Cardiac muscle cell (in vitro differentiated cells and primary cell): ENCODE measurements around the gene BCDIN3D. TPM values are rescaled to one million over a fixed set of nuclear protein-coding genes. Genes with fewer than 3 reads are reported as not detected.
"Not testable (repeated sequence)": the region's sequence is repeated elsewhere in the genome, so short reads cannot be mapped to it uniquely, and the experiment has no call there.

Experiments
- DNase-seq, 2 donors: peaks; one replicate each; pipeline versions ENCODE4 v3.0.0 to v3.0.0-alpha.2; 2010 to 2017; ENCODE audit warnings: low read depth in 1 of 2, low spot score in 1 of 2
- H3K27ac ChIP-seq: fragments of 200-600 bp; sonication (generic); 2 replicates; pipeline ENCODE4 v1.5.1; 2016
- H3K27me3 ChIP-seq: fragments of 200-600 bp; sonication (generic); 2 replicates; pipeline ENCODE4 v1.6.0; 2016; ENCODE audit warnings: control low read depth
- H3K36me3 ChIP-seq: fragments of 200-600 bp; sonication (generic); 2 replicates; pipeline ENCODE4 v1.5.1; 2016; ENCODE audit warnings: control low read depth
- H3K4me1 ChIP-seq: fragments of 200-600 bp; sonication (generic); 2 replicates; pipeline ENCODE4 v1.8.1; 2017; ENCODE audit warnings: low read depth, mild to moderate bottlenecking, mixed run types
- H3K4me3 ChIP-seq: fragments of 200-600 bp; sonication (generic); 2 replicates; pipeline ENCODE4 v1.5.1; 2016; ENCODE audit warnings: mild to moderate bottlenecking
- H3K9me3 ChIP-seq: fragments of 200-600 bp; sonication (generic); 2 replicates; pipeline ENCODE4 v1.5.1; 2017; ENCODE audit warnings: low read depth, mild to moderate bottlenecking, control low read depth
- polyA plus RNA-seq: library from polyadenylated mRNA; unstranded; fragments of >200 nt; fragmentation: Nextera tagmentation; extraction: Ambion mirVana; gene quantifications from 2 replicates; pipeline ENCODE4 v1.2.1, GENCODE V29; 2016
- total RNA-seq: library from RNA; depleted of rRNA; stranded (reverse); fragments of >200 nt; gene quantifications from 2 replicates; pipeline ENCODE4 v1.2.3, GENCODE V29; 2016
- TF ChIP-seq, protein P1 (sequence below): IDR thresholded peaks from 2 replicates; pipeline ENCODE4 v1.5.1; 2012; ENCODE audit warnings: low read depth, mild to moderate bottlenecking, low read length

Gene BCDIN3D
- total and polyA plus RNA-seq, 2 experiments from 2014 or later: 5.9 to 8.9 TPM

DNA sequence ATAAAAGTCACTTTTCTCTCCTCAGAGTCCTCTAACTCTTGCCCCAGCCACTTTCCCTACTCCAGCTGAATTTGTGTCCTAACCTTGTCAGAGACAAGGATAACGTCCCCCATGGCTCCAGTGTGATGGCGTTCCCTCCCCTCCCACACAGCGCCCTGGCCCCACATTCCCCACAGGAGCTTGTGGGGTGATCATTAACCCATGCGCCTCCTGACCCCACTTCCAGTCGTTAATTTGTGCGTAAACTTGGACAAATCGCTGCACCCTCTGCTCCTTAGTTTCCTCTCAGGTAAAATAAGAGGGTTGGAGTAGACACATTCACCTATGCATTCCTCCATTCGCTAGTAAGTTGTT, 22.9 kb upstream of the BCDIN3D start:
- Histone ChIP-seq H3K36me3 (no peaks in the 10 kb centered on the region), H3K4me3 (no peak overlapping the region), H3K9me3 (no peaks in the 10 kb centered on the region), H3K27me3 (no peaks in the 10 kb centered on the region), H3K4me1 (peaks cover 27% of the 10 kb centered on the region), H3K27ac (no peak overlapping the region)
- TF ChIP-seq, protein P1, sequence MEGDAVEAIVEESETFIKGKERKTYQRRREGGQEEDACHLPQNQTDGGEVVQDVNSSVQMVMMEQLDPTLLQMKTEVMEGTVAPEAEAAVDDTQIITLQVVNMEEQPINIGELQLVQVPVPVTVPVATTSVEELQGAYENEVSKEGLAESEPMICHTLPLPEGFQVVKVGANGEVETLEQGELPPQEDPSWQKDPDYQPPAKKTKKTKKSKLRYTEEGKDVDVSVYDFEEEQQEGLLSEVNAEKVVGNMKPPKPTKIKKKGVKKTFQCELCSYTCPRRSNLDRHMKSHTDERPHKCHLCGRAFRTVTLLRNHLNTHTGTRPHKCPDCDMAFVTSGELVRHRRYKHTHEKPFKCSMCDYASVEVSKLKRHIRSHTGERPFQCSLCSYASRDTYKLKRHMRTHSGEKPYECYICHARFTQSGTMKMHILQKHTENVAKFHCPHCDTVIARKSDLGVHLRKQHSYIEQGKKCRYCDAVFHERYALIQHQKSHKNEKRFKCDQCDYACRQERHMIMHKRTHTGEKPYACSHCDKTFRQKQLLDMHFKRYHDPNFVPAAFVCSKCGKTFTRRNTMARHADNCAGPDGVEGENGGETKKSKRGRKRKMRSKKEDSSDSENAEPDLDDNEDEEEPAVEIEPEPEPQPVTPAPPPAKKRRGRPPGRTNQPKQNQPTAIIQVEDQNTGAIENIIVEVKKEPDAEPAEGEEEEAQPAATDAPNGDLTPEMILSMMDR: no peak
- DNase-seq: no peak

DNA sequence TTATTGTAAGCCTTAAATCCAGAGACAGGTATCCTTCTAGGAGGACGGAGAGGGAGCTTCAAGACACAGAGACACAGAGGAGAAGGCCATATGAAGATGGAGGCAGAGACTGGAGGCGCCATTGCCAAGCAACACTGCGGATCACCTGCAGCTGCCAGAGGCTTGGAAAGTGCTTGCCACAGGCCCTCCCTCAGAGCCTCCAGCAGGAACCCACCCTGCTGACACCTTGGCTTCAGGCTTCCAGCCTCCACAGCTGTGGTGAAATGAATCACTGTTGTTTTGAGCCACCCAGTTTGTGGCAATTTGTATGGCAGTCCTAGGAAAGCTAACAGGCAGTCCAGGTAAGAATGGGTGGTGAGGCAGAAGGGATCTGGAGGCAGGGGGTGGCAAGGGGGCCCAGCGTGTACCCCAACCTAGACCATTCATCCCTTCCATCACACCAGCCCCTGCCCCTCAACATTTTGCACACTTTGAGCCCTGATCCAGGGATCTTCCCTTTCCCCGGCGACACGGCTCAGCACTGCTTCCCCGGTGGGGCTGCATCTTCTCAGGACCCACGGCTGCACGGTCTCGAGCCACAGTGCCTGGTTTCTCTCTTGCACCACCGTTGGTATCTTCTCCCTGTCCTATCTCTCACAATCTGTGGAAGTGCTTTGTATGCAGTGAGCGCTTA, 22.3 kb upstream of the BCDIN3D start:
- no peak for DNase-seq
- H3K27me3 ChIP-seq: no peaks in the 10 kb centered on the region

DNA sequence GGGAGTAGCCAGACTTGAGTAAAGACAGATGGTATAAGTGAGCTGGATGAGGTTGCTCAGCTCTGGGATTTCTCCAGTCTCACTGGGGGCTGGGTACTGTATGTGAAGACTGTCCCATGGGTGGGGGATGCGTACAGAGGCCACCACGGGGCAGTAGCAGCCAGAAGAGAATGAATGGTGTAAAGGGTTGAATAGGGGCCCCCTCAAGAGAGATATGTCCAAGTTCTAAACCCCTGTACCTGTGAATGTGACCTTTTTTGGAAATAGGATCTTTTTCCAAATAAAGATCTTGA, 21.8 kb upstream of the BCDIN3D start:
- DNase-seq: no peak
- Histone ChIP-seq H3K4me3 (no peak overlapping the region), H3K9me3 (no peaks in the 10 kb centered on the region), H3K27me3 (no peaks in the 10 kb centered on the region), H3K27ac (no peak overlapping the region), H3K4me1 (peaks cover 18% of the 10 kb centered on the region), H3K36me3 (no peaks in the 10 kb centered on the region)
- TF ChIP-seq, protein P1: no peak

More for the DNA sequence above, 22.3 kb upstream of the BCDIN3D start:
- Histone ChIP-seq H3K4me1 (peaks cover 23% of the 10 kb centered on the region), H3K36me3 (no peaks in the 10 kb centered on the region), H3K9me3 (no peaks in the 10 kb centered on the region), H3K27ac (no peak overlapping the region), H3K4me3 (no peak overlapping the region)
- TF ChIP-seq, protein P1: no peak

DNA sequence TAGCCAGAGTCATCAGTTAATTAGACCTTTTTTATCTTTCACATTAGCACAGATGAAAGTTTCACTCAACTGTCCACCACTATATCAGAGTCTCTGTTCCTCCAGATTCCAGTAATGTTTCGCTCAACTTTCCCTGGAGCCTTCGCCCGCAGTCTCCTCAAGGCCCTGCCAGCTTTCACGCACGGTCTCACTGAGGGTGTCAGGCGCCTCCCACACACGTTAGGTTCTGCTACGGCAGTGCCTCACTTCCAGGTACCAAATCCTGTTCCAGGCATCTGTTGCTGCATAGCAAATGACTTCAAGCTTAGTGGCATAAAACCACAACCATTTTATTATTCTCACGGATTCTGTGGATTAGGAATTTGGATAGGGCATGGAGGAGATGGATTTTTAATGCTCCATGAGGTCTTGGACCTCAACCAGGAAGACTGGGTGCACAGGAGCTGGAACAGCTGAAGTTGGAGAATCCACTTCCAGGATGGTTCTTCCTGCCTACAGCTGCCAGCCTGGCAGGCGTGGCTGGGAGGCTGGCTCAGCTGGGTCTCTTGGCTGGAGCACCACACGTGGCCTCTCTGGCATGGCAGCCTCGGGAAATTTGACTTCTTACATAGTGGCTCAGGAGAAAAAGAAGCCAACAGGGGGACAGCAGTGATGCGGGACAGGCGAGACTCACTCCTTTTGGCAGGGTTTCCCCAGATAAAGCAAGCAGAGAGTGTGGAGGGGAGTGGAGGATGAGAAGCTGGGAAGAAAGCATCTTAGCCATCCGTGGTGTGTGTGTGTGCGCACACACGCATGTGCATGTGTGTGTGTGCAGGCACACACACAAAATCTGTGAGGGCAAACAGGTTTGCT, 21.3 kb upstream of the BCDIN3D start:
- Histone ChIP-seq H3K4me3 (no peak overlapping the region), H3K27me3 (no peaks in the 10 kb centered on the region), H3K27ac (no peak overlapping the region), H3K9me3 (no peaks in the 10 kb centered on the region), H3K4me1 (peaks cover 12% of the 10 kb centered on the region), H3K36me3 (no peaks in the 10 kb centered on the region)
- TF ChIP-seq, protein P1: no peak
- no peak for DNase-seq

DNA sequence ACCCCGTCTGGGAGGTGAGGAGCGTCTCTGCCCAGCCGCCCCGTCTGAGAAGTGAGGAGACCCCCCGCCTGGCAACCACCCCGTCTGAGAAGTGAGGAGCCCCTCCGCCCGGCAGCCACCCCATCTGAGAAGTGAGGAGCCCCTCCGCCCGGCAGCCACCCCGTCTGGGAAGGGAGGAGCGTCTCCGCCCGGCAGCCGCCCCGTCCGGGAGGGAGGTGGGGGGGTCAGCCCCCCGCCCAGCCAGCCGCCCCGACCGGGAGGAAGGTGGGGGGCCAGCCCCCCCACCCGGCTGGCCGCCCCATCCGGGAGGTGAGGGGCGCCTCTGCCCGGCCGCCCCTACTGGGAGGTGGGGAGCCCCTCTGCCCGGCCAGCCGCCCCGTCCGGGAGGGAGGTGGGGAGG, 18.0 kb upstream of the BCDIN3D start:
- H3K9me3 ChIP-seq, H3K27ac ChIP-seq, DNase-seq, H3K36me3 ChIP-seq, H3K4me3 ChIP-seq, H3K27me3 ChIP-seq, H3K4me1 ChIP-seq: not testable (repeated sequence)

DNA sequence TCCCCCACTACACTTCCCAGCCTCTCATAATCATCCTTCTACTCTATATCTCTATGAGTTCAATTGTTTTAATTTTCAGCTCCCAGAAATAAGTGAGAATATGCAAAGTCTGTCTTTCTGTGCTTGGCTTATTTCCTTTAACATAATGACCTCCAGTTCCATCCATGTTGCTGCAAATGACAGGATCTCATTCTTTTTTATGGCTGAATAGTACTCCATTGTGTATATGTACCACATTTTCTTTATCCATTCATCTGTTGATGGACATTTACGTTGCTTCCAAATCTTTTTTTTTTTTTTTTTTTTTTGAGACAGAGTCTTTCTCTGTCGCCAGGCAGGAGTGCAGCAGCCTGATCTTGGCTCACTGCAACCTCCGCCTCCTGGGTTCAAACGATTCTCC, 13.0 kb upstream of the BCDIN3D start:
- H3K4me3 ChIP-seq, DNase-seq, H3K9me3 ChIP-seq, H3K27ac ChIP-seq, H3K36me3 ChIP-seq, H3K4me1 ChIP-seq: not testable (repeated sequence)
- H3K27me3 ChIP-seq: peaks cover 24% of the 10 kb centered on the region
